Endodermal cell (in vitro differentiated cells): Measurements from ENCODE around the gene GPR162. TPM values are rescaled to one million over a fixed set of nuclear protein-coding genes. Genes with fewer than 3 reads are reported as not detected.

ENCODE experiments used
- DNase-seq: peaks from one replicate; pipeline ENCODE4 v3.0.0-alpha.2; 2017
- H3K27ac ChIP-seq: 2 replicates; pipeline ENCODE4 v1.5.1; 2013; ENCODE audit warnings: mild to moderate bottlenecking, low read depth, low read length, moderate library complexity
- H3K27me3 ChIP-seq: 2 replicates; pipeline ENCODE4 v1.6.1; 2013; ENCODE audit warnings: mild to moderate bottlenecking, low read length, moderate library complexity; ENCODE audit not compliant: insufficient read depth, control insufficient read depth, poor library complexity, severe bottlenecking
- H3K36me3 ChIP-seq: 2 replicates; pipeline ENCODE4 v1.7.0; 2013; ENCODE audit warnings: mild to moderate bottlenecking, low read length, moderate library complexity; ENCODE audit not compliant: control insufficient read depth, insufficient read depth
- H3K4me1 ChIP-seq: one replicate; pipeline ENCODE4 v1.7.0; 2013; ENCODE audit warnings: low read length; ENCODE audit not compliant: control insufficient read depth, insufficient read depth
- H3K4me3 ChIP-seq: 2 replicates; pipeline ENCODE4 v1.5.1; 2013; ENCODE audit warnings: mild to moderate bottlenecking, low read length, moderate library complexity
- H3K9ac ChIP-seq: 2 replicates; pipeline ENCODE4 v1.6.1; 2013; ENCODE audit warnings: mild to moderate bottlenecking, low read length, moderate library complexity; ENCODE audit not compliant: poor library complexity, severe bottlenecking; ENCODE audit errors: extremely low read depth
- H3K9me3 ChIP-seq: 2 replicates; pipeline ENCODE4 v1.6.1; 2013; ENCODE audit warnings: mild to moderate bottlenecking, low read length, moderate library complexity; ENCODE audit not compliant: control insufficient read depth
- H3K27ac Mint-ChIP-seq: 2 replicates; pipeline ENCODE4 v1.8.0; 2020; ENCODE audit warnings: mixed read lengths
- H3K27me3 Mint-ChIP-seq: 2 replicates; pipeline ENCODE4 v1.8.0; 2021; ENCODE audit warnings: mild to moderate bottlenecking, mixed read lengths; ENCODE audit not compliant: insufficient read depth
- H3K36me3 Mint-ChIP-seq: 2 replicates; pipeline ENCODE4 v1.8.0; 2020; ENCODE audit warnings: low read depth, mixed read lengths
- H3K4me1 Mint-ChIP-seq: 2 replicates; pipeline ENCODE4 v1.8.0; 2020; ENCODE audit warnings: mixed read lengths
- H3K4me3 Mint-ChIP-seq: 2 replicates; pipeline ENCODE4 v1.8.0; 2020; ENCODE audit warnings: mild to moderate bottlenecking, moderate library complexity, mixed read lengths
- H3K9me3 Mint-ChIP-seq: 2 replicates; pipeline ENCODE4 v1.8.0; 2020; ENCODE audit warnings: mild to moderate bottlenecking, mixed read lengths
- WGBS, 2 experiments: methylation state at CpG; one replicate each; pipeline versions ENCODE4 v1.1.5 to v1.1.7; 2013; ENCODE audit warnings: missing lambda C conversion rate in 2 of 2, mixed read lengths in 1 of 2; ENCODE audit not compliant: insufficient coverage in 1 of 2, insufficient read length in 1 of 2; 5-methylcytosine and 5-hydroxymethylcytosine counted together
- total RNA-seq, 2 donors: library from RNA; stranded (reverse); fragmentation: NEBNext Ultra II Directional in 1 of 2; extraction: Animal tissue kit (Norgen Biotek cat#: 25700) in 1 of 2; gene quantifications; 2 replicates in 1 of 2; 3 replicates in 1 of 2; pipeline ENCODE4 v1.2.1, GENCODE V29; 2021
- TF ChIP-seq, protein P1 (sequence below): fragments of 200-600 bp; sonication (generic); conservative IDR thresholded peaks from 2 replicates; pipeline ENCODE4 v1.5.0; 2021; ENCODE audit warnings: antibody characterized with exemption, mild to moderate bottlenecking

The GPR162 gene
- total RNA-seq, 2 donors from 2014 or later: 14.7 to 15.0 TPM

DNA sequence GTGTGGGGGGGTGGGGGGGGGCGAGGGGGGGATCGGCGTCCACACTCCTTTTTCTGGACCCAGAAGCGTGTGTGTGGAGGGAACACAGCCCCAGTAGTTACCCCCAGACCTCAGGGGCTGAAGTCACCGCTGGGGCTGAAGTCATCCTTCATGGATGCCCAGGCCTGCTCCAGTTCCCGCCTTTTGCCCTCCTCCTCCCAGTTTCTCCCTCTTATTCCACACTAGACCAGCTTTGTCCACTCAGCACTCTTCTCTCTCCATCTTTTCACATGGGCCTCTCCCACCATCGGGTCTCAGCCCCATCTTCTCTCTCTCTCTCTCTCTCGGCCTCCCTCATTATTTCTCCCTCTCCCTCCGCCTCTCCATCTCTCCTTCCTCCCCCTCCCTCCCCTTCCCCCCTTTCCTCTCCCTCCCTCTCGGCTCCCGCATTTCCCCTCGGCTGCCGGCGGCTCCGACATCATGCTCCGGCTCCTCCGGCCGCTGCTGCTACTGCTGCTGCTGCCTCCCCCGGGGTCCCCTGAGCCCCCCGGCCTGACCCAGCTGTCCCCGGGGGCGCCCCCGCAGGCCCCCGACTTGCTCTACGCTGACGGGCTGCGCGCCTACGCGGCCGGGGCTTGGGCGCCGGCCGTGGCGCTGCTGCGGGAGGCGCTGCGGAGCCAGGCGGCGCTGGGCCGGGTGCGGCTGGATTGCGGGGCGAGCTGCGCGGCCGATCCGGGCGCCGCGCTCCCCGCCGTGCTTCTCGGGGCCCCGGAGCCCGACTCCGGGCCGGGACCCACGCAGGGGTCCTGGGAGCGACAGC lies 6.6 kb downstream of the GPR162 start, which contains the start of gene P3H3:
Gene P3H3 (plus strand): TSS at position 426 of the 799 bp plus-strand sequence. CDS start 34 bp downstream, at position 460.
- peak within 1 kb of the TSS; percentile 99 for H3K4me3 Mint-ChIP-seq
- peak within 1 kb of the TSS; percentile 72 for H3K27ac ChIP-seq
- DNase-seq: peak; percentile 90

DNA sequence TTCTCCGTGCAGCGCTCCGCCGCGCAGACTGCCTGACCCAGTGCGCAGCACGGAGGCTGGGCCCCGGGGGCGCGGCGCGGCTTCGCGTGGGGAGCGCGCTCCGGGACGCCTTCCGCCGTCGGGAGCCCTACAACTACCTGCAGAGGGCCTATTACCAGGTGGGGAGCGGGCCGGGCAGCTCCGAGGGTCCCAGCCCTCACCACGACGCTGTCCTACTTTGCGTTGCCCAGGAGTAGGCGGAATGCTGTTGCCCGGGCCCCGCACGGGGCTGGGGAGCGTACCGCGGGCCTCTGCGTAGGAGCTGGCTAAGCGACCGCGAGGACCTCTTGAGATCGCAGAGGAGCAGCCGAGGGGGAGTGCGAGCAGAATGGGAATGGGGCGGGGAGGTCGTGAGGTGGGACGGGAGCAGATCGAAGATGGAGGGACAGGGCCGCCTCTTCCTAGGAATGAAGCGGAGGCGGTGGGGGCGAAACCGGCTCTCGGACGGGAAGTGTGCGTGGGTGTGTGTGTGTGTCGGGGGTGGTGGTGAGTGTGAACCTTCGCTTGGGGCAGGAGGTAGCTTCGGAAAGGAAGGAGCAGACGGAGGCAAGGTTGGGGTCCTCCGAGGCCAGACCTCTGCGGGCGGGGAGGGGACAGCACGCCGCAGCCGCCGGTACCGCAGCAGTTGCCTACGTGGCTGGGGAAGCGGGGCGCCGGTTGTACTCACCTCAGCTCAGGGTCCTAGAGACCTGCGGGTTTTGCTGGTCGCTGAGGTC lies 7.3 kb downstream of the GPR162 start:
- Histone ChIP-seq H3K27me3 (peaks cover 6% of the 10 kb centered on the region), H3K4me1 (peaks cover 2% of the 10 kb centered on the region), H3K9ac (peak overlapping the region; percentile 93), H3K36me3 (peaks cover 27% of the 10 kb centered on the region), H3K9me3 (no peaks in the 10 kb centered on the region), H3K27ac (peak overlapping the region; percentile 57), H3K4me3 (peak overlapping the region; percentile 93)
- peaks cover 27% of the 10 kb centered on the region for H3K36me3 Mint-ChIP-seq
- WGBS, 2 experiments: 0% methylated on average over 39 to 71 of the region's 71 CpGs
- H3K4me3 Mint-ChIP-seq: peak overlapping the region; percentile 99
- peak overlapping the region; percentile 97 for H3K27ac Mint-ChIP-seq
- peaks cover 39% of the 10 kb centered on the region for H3K27me3 Mint-ChIP-seq
- TF ChIP-seq, protein P1, sequence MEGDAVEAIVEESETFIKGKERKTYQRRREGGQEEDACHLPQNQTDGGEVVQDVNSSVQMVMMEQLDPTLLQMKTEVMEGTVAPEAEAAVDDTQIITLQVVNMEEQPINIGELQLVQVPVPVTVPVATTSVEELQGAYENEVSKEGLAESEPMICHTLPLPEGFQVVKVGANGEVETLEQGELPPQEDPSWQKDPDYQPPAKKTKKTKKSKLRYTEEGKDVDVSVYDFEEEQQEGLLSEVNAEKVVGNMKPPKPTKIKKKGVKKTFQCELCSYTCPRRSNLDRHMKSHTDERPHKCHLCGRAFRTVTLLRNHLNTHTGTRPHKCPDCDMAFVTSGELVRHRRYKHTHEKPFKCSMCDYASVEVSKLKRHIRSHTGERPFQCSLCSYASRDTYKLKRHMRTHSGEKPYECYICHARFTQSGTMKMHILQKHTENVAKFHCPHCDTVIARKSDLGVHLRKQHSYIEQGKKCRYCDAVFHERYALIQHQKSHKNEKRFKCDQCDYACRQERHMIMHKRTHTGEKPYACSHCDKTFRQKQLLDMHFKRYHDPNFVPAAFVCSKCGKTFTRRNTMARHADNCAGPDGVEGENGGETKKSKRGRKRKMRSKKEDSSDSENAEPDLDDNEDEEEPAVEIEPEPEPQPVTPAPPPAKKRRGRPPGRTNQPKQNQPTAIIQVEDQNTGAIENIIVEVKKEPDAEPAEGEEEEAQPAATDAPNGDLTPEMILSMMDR: no peak
- H3K4me1 Mint-ChIP-seq: peaks cover 21% of the 10 kb centered on the region
- DNase-seq: peak; percentile 93
- no peaks in the 10 kb centered on the region for H3K9me3 Mint-ChIP-seq

More for the DNA sequence above, 6.6 kb downstream of the GPR162 start, which contains the start of gene P3H3:
- Mint-ChIP-seq H3K9me3 (no peaks in the 10 kb centered on the region), H3K27ac (peak within 1 kb of the TSS; percentile 97), H3K36me3 (peaks cover 19% of the 10 kb centered on the region), H3K27me3 (peaks cover 46% of the 10 kb centered on the region), H3K4me1 (peaks cover 22% of the 10 kb centered on the region)
- peaks cover 19% of the 10 kb centered on the region for H3K36me3 ChIP-seq
- peaks cover 9% of the 10 kb centered on the region for H3K27me3 ChIP-seq
- WGBS, 2 experiments: 1 to 4% methylated on average over 12 to 57 of the region's 60 CpGs
- TF ChIP-seq, protein P1: no peak
- H3K9me3 ChIP-seq: no peaks in the 10 kb centered on the region
- peaks cover 2% of the 10 kb centered on the region for H3K4me1 ChIP-seq
- peak within 1 kb of the TSS; percentile 93 for H3K4me3 ChIP-seq
- H3K9ac ChIP-seq: peak within 1 kb of the TSS; percentile 93

DNA sequence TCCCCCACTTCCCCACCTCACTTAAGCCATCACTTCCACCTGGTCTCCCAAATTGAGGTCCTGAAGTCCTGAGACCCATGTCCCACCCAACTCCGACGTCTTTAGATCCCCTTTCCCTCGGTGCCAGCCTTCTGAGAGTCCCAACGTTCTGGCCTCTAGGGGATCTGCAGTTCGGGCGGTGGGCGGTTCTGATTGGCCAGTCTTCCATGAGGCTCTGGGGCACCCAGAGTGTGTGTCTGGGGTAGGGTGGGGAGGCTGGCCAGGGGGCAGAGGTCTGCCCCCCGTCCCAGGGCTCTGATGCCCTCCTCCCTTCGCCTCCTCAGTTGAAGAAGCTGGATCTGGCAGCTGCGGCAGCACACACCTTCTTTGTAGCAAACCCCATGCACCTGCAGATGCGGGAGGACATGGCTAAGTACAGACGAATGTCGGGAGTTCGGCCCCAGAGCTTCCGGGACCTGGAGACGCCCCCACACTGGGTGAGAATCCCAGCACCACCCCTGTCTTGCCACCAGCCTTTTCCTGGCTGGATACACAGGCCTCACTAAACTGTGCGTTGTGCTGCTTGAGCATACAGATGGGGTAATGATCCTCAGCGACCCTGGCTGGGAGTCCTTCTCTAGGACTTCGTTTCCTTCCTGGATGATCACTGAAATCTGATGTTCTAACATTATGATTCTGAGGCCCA lies 8.1 kb downstream of the GPR162 start:
- Histone ChIP-seq H3K9me3 (no peaks in the 10 kb centered on the region), H3K9ac (peak overlapping the region; percentile 93), H3K36me3 (peaks cover 31% of the 10 kb centered on the region), H3K4me1 (peaks cover 2% of the 10 kb centered on the region), H3K27ac (peak overlapping the region; percentile 57), H3K4me3 (peak overlapping the region; percentile 93), H3K27me3 (peaks cover 4% of the 10 kb centered on the region)
- Mint-ChIP-seq H3K27ac (peak overlapping the region; percentile 97), H3K36me3 (peaks cover 32% of the 10 kb centered on the region), H3K9me3 (no peaks in the 10 kb centered on the region), H3K4me1 (peaks cover 20% of the 10 kb centered on the region), H3K4me3 (peak overlapping the region; percentile 99), H3K27me3 (peaks cover 31% of the 10 kb centered on the region)
- TF ChIP-seq, protein P1: peak; percentile 72
- 41 to 64% methylated on average over 11 to 19 of the region's 19 CpGs for WGBS, 2 experiments
- no peak for DNase-seq
